ENCODE results near the gene BAZ1A.

- no peak for TF ChIP-seq CTCF (conservative IDR thresholded peaks at IDR 0.05)
- no peak for TF ChIP-seq EZH2 (IDR thresholded peaks at IDR 0.05; ENCODE audit: low read depth)
Measured at GRCh38 chr14:34710006-34710405, 165.2 kb downstream of the BAZ1A start.
